ENCODE measurements around the gene CPOX. TPM values are rescaled to one million over a fixed set of nuclear protein-coding genes. Genes with fewer than 3 reads are reported as not detected.

CPOX gene
- total and polyA plus RNA-seq, 10 of the 15 experiments (the other 5 are each of a cell fraction or from before 2014, with no cell fraction given): 40.7 to 72.6 (median 64.5) TPM

DNA sequence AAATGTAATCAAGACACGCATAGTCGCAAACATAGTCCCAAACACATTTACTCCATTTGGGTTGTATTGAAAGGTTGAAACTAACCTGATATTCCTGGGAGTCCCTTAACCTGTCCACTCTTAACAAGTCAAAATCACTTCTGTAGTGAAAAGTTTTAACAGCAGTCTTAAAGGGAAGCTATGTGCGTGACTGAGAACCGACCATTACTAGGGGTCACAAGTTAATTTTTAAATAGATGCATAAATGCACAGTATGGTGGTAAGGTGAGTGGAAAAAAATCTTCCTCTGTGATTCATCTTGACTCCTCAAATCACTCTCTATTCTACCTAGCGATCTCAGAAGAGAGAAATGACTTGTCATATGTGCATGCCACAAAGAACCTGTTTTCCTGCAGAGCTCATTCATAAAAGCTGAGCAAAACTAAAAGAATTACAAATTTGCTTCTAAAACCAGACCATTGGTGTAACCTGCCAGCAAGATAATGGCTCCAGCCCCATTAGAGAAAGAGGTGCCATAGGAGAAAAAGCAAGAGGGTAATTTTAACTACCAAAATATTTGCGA, 56.9 kb downstream of the CPOX start (continued):
- TF ChIP-seq, protein P1, sequence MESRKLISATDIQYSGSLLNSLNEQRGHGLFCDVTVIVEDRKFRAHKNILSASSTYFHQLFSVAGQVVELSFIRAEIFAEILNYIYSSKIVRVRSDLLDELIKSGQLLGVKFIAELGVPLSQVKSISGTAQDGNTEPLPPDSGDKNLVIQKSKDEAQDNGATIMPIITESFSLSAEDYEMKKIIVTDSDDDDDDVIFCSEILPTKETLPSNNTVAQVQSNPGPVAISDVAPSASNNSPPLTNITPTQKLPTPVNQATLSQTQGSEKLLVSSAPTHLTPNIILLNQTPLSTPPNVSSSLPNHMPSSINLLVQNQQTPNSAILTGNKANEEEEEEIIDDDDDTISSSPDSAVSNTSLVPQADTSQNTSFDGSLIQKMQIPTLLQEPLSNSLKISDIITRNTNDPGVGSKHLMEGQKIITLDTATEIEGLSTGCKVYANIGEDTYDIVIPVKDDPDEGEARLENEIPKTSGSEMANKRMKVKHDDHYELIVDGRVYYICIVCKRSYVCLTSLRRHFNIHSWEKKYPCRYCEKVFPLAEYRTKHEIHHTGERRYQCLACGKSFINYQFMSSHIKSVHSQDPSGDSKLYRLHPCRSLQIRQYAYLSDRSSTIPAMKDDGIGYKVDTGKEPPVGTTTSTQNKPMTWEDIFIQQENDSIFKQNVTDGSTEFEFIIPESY (IDR thresholded peaks at IDR 0.05): no peak
- TF ChIP-seq TBL1XR1 (IDR thresholded peaks at IDR 0.05; ENCODE audit: low read depth, low read length): peak; percentile 87

DNA sequence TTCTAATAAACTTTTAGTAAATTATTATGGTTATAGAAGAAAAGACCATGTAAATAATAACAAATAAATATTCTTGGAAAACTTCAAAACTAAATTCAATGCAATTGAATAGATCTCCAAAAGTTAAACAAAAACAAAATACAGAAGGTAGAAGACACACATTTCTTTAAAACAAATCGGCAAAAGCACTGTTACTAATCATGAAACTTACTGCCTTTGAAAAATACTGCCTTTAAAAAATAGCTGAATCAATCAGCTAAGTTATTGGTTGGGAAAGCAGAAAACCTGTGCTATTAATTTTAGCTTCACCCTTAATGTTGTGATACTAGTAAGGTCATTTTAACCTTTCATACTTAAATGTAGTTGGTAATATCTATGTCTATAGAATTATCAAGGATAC, 58.7 kb downstream of the CPOX start:
- ChIA-PET RAD21 (ENCODE audit: unreplicated experiment) (interaction anchor here (0.7 to 13.1 kb wide), 8 partner anchors 12 to 205 kb away, joined by 3 to 511 read pairs (median 8); partner anchors contain the start of gene CLDND1), POLR2A (interaction anchor here (0.8 to 11.8 kb wide), 5 partner anchors 9 to 59 kb away, joined by 3 to 350 read pairs (median 4); partner anchors contain the start of genes CLDND1 and CPOX), SMC1A (ENCODE audit: uncharacterized antibody, unreplicated experiment) (interaction anchor here (1.1 to 13.1 kb wide), 5 partner anchors 10 to 60 kb away, joined by 3 to 603 read pairs (median 8); partner anchors contain the start of genes CLDND1 and CPOX), CTCF (interaction anchor here (0.8 to 6.3 kb wide), 5 partner anchors 15 to 191 kb away, joined by 3 to 40 read pairs (median 24); no protein-coding TSS in a partner anchor)
- DNase-seq (ENCODE audit: low read depth, low spot score) (no peak), ATAC-seq (no peak), FAIRE-seq (no peak)
- WGBS (ENCODE audit: insufficient coverage, insufficient replicate concordance, low lambda C conversion rate, missing lambda C conversion rate): 4% methylated on average over 1 of the region's 1 CpG
- in situ Hi-C loops (cut with MboI): no loop called here
- Histone ChIP-seq H3K9ac (ENCODE audit: control insufficient read depth, insufficient read depth, low read length) (peak overlapping the region; percentile 94), H3K4me2 (ENCODE audit: control insufficient read depth, insufficient read depth) (no peak overlapping the region; the same call in 1 of the 2 replicates), H2AFZ (ENCODE audit: control insufficient read depth, low read depth, low read length) (no peak overlapping the region), H3K27ac (ENCODE audit: control insufficient read depth, insufficient read depth) (peak overlapping the region; percentile 97), H3K9me3 (replicated peaks; ENCODE audit: control insufficient read depth, insufficient read depth, low read length) (no peaks in the 10 kb centered on the region), H3K4me3 (peak overlapping the region; percentile 72), H3K27me3 (replicated peaks in 1 of 2; ENCODE audit: control insufficient read depth in 2 of 2, insufficient read depth in 2 of 2, low read length in 1 of 2) (no peaks in the 10 kb centered on the region), H3K79me2 (ENCODE audit: control insufficient read depth, insufficient read depth, low read length) (peaks cover 96% of the 10 kb centered on the region), H4K20me1 (ENCODE audit: control insufficient read depth, insufficient read depth) (no peaks in the 10 kb centered on the region), H3K36me3 (ENCODE audit: control insufficient read depth in 2 of 2, insufficient read depth in 2 of 2, low read length in 1 of 2) (peaks cover 3 to 4% of the 10 kb centered on the region in 2 experiments; a peak in 3 of 4 replicates), H3K4me1 (ENCODE audit: control insufficient read depth, insufficient read depth, low read length) (peaks cover 10% of the 10 kb centered on the region; the same call in 1 of the 2 replicates)
- TF ChIP-seq, protein P2, sequence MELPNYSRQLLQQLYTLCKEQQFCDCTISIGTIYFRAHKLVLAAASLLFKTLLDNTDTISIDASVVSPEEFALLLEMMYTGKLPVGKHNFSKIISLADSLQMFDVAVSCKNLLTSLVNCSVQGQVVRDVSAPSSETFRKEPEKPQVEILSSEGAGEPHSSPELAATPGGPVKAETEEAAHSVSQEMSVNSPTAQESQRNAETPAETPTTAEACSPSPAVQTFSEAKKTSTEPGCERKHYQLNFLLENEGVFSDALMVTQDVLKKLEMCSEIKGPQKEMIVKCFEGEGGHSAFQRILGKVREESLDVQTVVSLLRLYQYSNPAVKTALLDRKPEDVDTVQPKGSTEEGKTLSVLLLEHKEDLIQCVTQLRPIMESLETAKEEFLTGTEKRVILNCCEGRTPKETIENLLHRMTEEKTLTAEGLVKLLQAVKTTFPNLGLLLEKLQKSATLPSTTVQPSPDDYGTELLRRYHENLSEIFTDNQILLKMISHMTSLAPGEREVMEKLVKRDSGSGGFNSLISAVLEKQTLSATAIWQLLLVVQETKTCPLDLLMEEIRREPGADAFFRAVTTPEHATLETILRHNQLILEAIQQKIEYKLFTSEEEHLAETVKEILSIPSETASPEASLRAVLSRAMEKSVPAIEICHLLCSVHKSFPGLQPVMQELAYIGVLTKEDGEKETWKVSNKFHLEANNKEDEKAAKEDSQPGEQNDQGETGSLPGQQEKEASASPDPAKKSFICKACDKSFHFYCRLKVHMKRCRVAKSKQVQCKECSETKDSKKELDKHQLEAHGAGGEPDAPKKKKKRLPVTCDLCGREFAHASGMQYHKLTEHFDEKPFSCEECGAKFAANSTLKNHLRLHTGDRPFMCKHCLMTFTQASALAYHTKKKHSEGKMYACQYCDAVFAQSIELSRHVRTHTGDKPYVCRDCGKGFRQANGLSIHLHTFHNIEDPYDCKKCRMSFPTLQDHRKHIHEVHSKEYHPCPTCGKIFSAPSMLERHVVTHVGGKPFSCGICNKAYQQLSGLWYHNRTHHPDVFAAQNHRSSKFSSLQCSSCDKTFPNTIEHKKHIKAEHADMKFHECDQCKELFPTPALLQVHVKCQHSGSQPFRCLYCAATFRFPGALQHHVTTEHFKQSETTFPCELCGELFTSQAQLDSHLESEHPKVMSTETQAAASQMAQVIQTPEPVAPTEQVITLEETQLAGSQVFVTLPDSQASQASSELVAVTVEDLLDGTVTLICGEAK (IDR thresholded peaks at IDR 0.05; ENCODE audit: borderline replicate concordance): peak; percentile 45; the same call in 1 of the 2 replicates
- TF ChIP-seq, protein P3, sequence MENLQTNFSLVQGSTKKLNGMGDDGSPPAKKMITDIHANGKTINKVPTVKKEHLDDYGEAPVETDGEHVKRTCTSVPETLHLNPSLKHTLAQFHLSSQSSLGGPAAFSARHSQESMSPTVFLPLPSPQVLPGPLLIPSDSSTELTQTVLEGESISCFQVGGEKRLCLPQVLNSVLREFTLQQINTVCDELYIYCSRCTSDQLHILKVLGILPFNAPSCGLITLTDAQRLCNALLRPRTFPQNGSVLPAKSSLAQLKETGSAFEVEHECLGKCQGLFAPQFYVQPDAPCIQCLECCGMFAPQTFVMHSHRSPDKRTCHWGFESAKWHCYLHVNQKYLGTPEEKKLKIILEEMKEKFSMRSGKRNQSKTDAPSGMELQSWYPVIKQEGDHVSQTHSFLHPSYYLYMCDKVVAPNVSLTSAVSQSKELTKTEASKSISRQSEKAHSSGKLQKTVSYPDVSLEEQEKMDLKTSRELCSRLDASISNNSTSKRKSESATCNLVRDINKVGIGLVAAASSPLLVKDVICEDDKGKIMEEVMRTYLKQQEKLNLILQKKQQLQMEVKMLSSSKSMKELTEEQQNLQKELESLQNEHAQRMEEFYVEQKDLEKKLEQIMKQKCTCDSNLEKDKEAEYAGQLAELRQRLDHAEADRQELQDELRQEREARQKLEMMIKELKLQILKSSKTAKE (IDR thresholded peaks at IDR 0.05; ENCODE audit: low read depth, poor library complexity, severe bottlenecking): peak; percentile 20
- TF ChIP-seq SMAD5 (IDR thresholded peaks at IDR 0.05; ENCODE audit: low read depth): peak; percentile 46; the same call in 1 of the 2 replicates
- TF ChIP-seq, protein P4, sequence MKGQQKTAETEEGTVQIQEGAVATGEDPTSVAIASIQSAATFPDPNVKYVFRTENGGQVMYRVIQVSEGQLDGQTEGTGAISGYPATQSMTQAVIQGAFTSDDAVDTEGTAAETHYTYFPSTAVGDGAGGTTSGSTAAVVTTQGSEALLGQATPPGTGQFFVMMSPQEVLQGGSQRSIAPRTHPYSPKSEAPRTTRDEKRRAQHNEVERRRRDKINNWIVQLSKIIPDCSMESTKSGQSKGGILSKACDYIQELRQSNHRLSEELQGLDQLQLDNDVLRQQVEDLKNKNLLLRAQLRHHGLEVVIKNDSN (IDR thresholded peaks at IDR 0.05; ENCODE audit: borderline replicate concordance, extremely low read length, insufficient read depth, low read depth, low read length): no peak
- TF ChIP-seq, protein P5, sequence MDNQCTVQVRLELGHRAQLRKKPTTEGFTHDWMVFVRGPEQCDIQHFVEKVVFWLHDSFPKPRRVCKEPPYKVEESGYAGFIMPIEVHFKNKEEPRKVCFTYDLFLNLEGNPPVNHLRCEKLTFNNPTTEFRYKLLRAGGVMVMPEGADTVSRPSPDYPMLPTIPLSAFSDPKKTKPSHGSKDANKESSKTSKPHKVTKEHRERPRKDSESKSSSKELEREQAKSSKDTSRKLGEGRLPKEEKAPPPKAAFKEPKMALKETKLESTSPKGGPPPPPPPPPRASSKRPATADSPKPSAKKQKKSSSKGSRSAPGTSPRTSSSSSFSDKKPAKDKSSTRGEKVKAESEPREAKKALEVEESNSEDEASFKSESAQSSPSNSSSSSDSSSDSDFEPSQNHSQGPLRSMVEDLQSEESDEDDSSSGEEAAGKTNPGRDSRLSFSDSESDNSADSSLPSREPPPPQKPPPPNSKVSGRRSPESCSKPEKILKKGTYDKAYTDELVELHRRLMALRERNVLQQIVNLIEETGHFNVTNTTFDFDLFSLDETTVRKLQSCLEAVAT (IDR thresholded peaks at IDR 0.05): peak; percentile 68; the same call in 1 of the 2 replicates
- TF ChIP-seq GABPA (IDR thresholded peaks at IDR 0.05; ENCODE audit: low read depth): no peak
- peak; percentile 17; the same call in 1 of the 2 replicates for TF ChIP-seq CREM (IDR thresholded peaks at IDR 0.05; ENCODE audit: low read depth)
- no TSS peak for BruUV-seq (replicated peaks)
- intact Hi-C loops (cut with micrococcal nuclease; ENCODE audit: unreplicated experiment): loop anchor here (5.0 kb wide), 1 partner anchor 198 kb away; no protein-coding TSS in a partner anchor

Data from GM12878 (cell line).